ENCODE data around the gene MAD1L1. TPM values are rescaled to one million over a fixed set of nuclear protein-coding genes. Genes with fewer than 3 reads are reported as not detected.
A peak's percentile ranks its signal among the peaks of the same experiment; 100 is the strongest.

Gene MAD1L1
- total RNA-seq, 3 donors from 2014 or later = 25.3 to 31.2 (median 26.2) TPM

DNA sequence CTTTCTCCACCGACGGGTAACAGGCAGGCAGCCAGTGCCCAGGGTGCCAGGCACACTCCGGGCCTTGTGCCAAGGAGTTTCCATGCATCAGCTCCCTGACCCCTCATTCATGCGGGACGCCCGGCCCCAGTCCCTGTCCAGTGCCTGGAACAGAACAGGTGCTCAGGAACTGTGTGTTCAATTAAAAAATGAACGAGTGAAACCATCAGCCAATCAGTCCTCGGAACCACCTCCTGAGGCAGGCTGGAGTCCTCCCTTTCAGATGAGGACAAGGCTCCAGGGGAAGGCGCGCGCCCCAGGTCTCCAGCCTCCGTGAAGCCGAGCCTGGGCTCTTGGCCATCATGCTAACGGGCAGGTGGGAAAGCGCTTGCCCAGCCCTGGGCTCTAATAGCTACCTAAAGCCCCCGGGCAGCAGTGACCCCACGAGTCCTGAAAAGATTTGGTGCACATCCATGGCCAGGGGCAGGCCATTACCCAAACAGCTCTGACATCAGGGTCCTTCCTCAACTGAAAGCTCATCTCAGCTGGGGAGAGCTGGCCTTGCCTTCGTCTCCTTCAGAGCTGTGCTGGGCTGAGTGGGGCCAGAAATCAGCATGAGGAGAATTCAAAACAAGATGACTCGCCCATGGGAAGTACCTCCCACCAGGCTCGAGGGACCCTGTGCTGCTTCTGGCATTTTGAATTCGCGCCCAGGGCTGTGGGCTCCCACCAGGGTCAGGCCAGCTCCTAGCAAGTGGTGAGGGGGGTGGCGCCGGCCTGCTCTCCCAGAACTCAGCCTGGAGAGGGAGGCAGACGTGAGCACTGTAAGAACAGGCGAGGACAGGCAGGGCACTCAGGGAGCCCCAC lies 200.5 kb downstream of the MAD1L1 start:
- peak in 2 of 3 donors; percentile 10 to 34 for DNase-seq
- TF ChIP-seq, protein P1, sequence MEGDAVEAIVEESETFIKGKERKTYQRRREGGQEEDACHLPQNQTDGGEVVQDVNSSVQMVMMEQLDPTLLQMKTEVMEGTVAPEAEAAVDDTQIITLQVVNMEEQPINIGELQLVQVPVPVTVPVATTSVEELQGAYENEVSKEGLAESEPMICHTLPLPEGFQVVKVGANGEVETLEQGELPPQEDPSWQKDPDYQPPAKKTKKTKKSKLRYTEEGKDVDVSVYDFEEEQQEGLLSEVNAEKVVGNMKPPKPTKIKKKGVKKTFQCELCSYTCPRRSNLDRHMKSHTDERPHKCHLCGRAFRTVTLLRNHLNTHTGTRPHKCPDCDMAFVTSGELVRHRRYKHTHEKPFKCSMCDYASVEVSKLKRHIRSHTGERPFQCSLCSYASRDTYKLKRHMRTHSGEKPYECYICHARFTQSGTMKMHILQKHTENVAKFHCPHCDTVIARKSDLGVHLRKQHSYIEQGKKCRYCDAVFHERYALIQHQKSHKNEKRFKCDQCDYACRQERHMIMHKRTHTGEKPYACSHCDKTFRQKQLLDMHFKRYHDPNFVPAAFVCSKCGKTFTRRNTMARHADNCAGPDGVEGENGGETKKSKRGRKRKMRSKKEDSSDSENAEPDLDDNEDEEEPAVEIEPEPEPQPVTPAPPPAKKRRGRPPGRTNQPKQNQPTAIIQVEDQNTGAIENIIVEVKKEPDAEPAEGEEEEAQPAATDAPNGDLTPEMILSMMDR (IDR thresholded peaks at IDR 0.05) = no peak
- intact Hi-C loops (cut with DNase I, micrococcal nuclease) = no loop called here
- no peaks in the 10 kb centered on the region for H3K4me1 ChIP-seq (ENCODE audit: low read depth)
- ATAC-seq = no peak
- no peaks in the 10 kb centered on the region for H3K36me3 ChIP-seq (ENCODE audit: low read depth)
- H3K9me3 ChIP-seq = peaks cover 5% of the 10 kb centered on the region
- H3K4me3 ChIP-seq = no peak overlapping the region

GRCh38 chr7:2031451-2031845 lies 201.3 kb downstream of the MAD1L1 start:
- peak in 2 of 3 donors; percentile 4 to 37 for DNase-seq
- intact Hi-C loops (cut with DNase I, micrococcal nuclease) = no loop called here
- Histone ChIP-seq H3K36me3 (ENCODE audit: low read depth) (no peaks in the 10 kb centered on the region), H3K4me1 (ENCODE audit: low read depth) (no peaks in the 10 kb centered on the region), H3K4me3 (no peak overlapping the region), H3K9me3 (peaks cover 5% of the 10 kb centered on the region)
- no peak for ATAC-seq
- TF ChIP-seq, protein P1 (IDR thresholded peaks at IDR 0.05) = no peak

DNA sequence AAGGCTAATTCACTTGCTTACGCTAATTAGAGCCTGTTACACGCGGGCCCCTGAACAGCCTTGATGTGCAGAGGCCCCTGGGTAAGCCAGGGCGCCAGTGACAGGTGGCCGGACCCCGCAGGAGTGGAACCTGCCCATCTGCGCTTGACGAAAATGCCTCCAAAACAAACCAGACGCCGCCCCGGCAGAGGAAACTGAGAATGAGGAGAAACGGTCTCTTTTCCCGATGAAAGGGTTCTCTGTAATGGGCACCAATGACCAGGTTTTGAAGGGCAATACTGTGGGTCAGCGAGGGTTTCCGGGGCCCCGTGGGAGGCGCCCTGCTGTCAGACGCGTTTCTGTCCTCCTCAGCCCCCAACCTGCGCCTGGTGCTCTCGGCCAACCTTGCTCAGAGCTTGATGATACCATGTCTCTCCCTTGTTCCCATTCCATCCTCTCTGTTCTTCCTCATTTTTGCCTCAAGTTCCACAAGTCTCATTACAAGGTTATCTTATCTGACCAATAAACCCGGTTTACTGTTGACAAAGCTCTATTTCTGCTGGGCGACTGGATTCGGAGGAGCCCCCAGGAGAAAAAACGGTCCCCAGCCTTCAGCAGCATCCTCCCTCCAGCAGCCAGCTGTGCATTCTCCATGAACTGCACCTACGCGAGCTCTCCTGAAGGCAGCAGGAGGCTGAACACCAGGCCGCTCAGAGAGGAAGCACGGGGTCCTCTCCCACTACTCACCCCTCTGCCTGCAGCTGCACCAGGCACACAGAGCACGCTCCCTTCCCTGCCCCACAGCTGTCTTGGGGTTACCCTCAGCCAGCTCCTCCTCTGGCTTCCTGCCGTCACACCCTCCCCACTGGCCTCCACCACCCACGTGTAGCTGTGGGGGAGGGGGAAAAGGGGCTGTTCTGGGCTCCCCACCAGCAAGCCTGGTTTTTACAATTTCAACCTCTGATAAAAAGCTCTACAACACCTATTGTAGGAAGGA lies 202.0 kb downstream of the MAD1L1 start:
- TF ChIP-seq, protein P1 (IDR thresholded peaks at IDR 0.05) = no peak
- intact Hi-C loops (cut with DNase I, micrococcal nuclease) = no loop called here
- no peak overlapping the region for H3K4me3 ChIP-seq
- H3K9me3 ChIP-seq = peaks cover 7% of the 10 kb centered on the region
- no peaks in the 10 kb centered on the region for H3K4me1 ChIP-seq (ENCODE audit: low read depth)
- DNase-seq (peak in 2 of 3 donors; percentile 21 to 27), ATAC-seq (peak; percentile 21)
- H3K36me3 ChIP-seq (ENCODE audit: low read depth) = no peaks in the 10 kb centered on the region

DNA sequence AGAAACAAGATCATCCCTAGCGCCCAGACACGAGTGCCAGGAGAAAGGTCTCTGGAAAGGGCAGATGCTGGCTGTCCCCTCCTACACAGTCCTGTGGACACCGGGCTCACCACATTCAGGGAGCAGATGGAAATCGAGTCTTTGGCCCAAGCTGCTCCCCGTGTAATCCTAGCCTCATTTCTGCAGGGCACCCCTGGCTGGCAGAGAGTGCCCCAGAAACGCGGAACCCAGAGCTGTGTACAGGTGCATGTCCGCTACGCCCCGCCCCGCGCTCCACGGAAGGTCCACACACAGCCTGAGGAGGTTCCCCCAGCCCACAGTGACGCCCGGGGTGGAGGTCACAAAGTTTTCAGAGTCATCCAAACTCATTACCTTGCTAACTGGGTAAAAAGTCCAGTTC lies 202.8 kb downstream of the MAD1L1 start:
- Histone ChIP-seq H3K4me1 (ENCODE audit: low read depth) (no peaks in the 10 kb centered on the region), H3K4me3 (no peak overlapping the region), H3K9me3 (peaks cover 14% of the 10 kb centered on the region), H3K36me3 (ENCODE audit: low read depth) (no peaks in the 10 kb centered on the region)
- peak in 2 of 3 donors; percentile 3 to 38 for DNase-seq
- intact Hi-C loops (cut with DNase I, micrococcal nuclease) = no loop called here
- TF ChIP-seq, protein P1 (IDR thresholded peaks at IDR 0.05) = no peak
- ATAC-seq = no peak

DNA sequence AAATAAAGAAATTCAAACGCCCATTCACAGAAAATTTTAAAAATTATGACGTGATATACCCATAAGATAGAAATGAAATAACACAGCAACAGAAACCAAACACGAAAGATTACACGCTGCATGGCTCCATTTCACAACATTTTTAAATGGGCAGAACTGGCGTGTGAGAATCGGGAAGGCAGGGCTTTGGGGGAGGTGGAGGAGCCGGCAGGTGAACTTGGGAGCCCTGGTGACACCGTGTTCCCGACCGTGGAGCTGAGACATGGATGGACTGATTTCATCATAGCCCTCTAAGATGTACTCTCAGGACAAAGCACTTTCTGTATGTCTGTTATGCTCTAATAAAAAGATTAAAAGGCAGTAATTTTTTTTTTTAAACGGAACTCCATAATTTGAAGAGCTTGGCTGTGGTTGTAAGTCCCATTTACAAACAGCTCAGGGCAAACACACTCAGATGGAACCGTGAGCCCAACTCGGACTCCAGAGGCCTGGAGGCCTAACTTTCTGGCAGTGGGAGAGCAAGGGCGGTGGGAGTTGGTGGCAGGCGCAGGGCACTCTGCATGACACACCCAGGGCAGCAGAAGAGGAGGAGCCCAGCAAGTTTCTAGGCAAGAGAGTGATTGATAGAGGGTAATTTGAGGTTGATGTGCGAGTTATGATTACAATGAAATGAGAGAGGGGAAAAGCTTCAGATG lies 203.4 kb downstream of the MAD1L1 start:
- peak in 1 of 3 donors; percentile 13 for DNase-seq
- peaks cover 14% of the 10 kb centered on the region for H3K9me3 ChIP-seq
- intact Hi-C loops (cut with DNase I, micrococcal nuclease) = no loop called here
- H3K4me3 ChIP-seq = no peak overlapping the region
- TF ChIP-seq, protein P1 (IDR thresholded peaks at IDR 0.05) = no peak
- no peaks in the 10 kb centered on the region for H3K36me3 ChIP-seq (ENCODE audit: low read depth)
- no peak for ATAC-seq
- H3K4me1 ChIP-seq (ENCODE audit: low read depth) = no peaks in the 10 kb centered on the region
